ENCODE data around the gene RIPOR3.

Gene RIPOR3

GRCh38 chr20:50559856-50560638 lies 131.3 kb downstream of the RIPOR3 start:
- Histone ChIP-seq H3K27me3 (ENCODE audit: insufficient read depth, poor library complexity, severe bottlenecking) (no peaks in the 10 kb centered on the region), H3K27ac (replicated peaks) (no peak overlapping the region), H3K4me3 (replicated peaks; ENCODE audit: insufficient read depth, low read length) (no peak overlapping the region)
- DNase-seq (ENCODE audit: low read depth in 1 of 2, low spot score in 1 of 2): no peak
- TF ChIP-seq GABPA (IDR thresholded peaks at IDR 0.05; ENCODE audit: low read depth) (no peak), SPI1 (IDR thresholded peaks at IDR 0.05; ENCODE audit: borderline replicate concordance, low read depth) (no peak), CTCF (IDR thresholded peaks at IDR 0.05; ENCODE audit: insufficient read depth, low read length) (no peak), POLR2AphosphoS5 (IDR thresholded peaks at IDR 0.05; ENCODE audit: low read depth) (no peak), REST (IDR thresholded peaks at IDR 0.05; ENCODE audit: insufficient replicate concordance, low read depth) (no peak)

- H3K4me3 ChIP-seq (replicated peaks; ENCODE audit: insufficient read depth, low read length): no peak overlapping the region
- TF ChIP-seq GABPA (IDR thresholded peaks at IDR 0.05; ENCODE audit: low read depth) (no peak), REST (IDR thresholded peaks at IDR 0.05; ENCODE audit: insufficient replicate concordance, low read depth) (no peak), POLR2AphosphoS5 (IDR thresholded peaks at IDR 0.05; ENCODE audit: low read depth) (no peak), CTCF (IDR thresholded peaks at IDR 0.05; ENCODE audit: insufficient read depth, low read length) (no peak), SPI1 (IDR thresholded peaks at IDR 0.05; ENCODE audit: borderline replicate concordance, low read depth) (no peak)
- no peaks in the 10 kb centered on the region for H3K27me3 ChIP-seq (ENCODE audit: insufficient read depth, poor library complexity, severe bottlenecking)
- DNase-seq (ENCODE audit: low read depth in 1 of 2, low spot score in 1 of 2): no peak
- no peak overlapping the region for H3K27ac ChIP-seq (replicated peaks)
These were observed 132.2 kb downstream of the RIPOR3 start for GRCh38 chr20:50559149-50559548.

- H3K27ac ChIP-seq (replicated peaks): no peak overlapping the region
- no peaks in the 10 kb centered on the region for H3K27me3 ChIP-seq (ENCODE audit: insufficient read depth, poor library complexity, severe bottlenecking)
- TF ChIP-seq CTCF (IDR thresholded peaks at IDR 0.05; ENCODE audit: insufficient read depth, low read length) (no peak), POLR2AphosphoS5 (IDR thresholded peaks at IDR 0.05; ENCODE audit: low read depth) (no peak), SPI1 (IDR thresholded peaks at IDR 0.05; ENCODE audit: borderline replicate concordance, low read depth) (no peak), REST (IDR thresholded peaks at IDR 0.05; ENCODE audit: insufficient replicate concordance, low read depth) (no peak), GABPA (IDR thresholded peaks at IDR 0.05; ENCODE audit: low read depth) (no peak)
- DNase-seq (ENCODE audit: low read depth in 1 of 2, low spot score in 1 of 2): no peak
- H3K4me3 ChIP-seq (replicated peaks; ENCODE audit: insufficient read depth, low read length): no peak overlapping the region
These were observed 132.8 kb downstream of the RIPOR3 start for GRCh38 chr20:50558483-50558925.
